ENCODE results near the gene STEAP4.

The STEAP4 gene

GRCh38 chr7:88306590-88307048 is at the start of gene STEAP4:
STEAP4 (minus strand) TSS chr7:88306894; CDS start chr7:88284269, 22,625 bp downstream.
- DNase-seq = no peak

- DNase-seq = no peak
Observed at GRCh38 chr7:88355011-88355410, 48.3 kb upstream of the STEAP4 start.

GRCh38 chr7:88350118-88350517 is 43.4 kb upstream of the STEAP4 start:
- DNase-seq = no peak

- no peak for DNase-seq
Observed at GRCh38 chr7:88347517-88347916, 40.8 kb upstream of the STEAP4 start.

GRCh38 chr7:88347090-88347489 is 40.4 kb upstream of the STEAP4 start:
- DNase-seq = no peak

- no peak for DNase-seq
Observed at GRCh38 chr7:88346357-88346756, 39.7 kb upstream of the STEAP4 start.

- no peak for DNase-seq
Observed at GRCh38 chr7:88344956-88345832, 38.5 kb upstream of the STEAP4 start.

GRCh38 chr7:88344271-88344670 is 37.6 kb upstream of the STEAP4 start:
- no peak for DNase-seq

- DNase-seq = no peak
Observed at GRCh38 chr7:88339195-88339922, 32.7 kb upstream of the STEAP4 start.

- no peak for DNase-seq
Observed at GRCh38 chr7:88338503-88338902, 31.8 kb upstream of the STEAP4 start.

- no peak for DNase-seq
Observed at GRCh38 chr7:88337572-88337971, 30.9 kb upstream of the STEAP4 start.

- no peak for DNase-seq
Observed at GRCh38 chr7:88331322-88331721, 24.6 kb upstream of the STEAP4 start.

GRCh38 chr7:88329532-88330463 is 23.1 kb upstream of the STEAP4 start:
- no peak for DNase-seq

GRCh38 chr7:88328787-88329186 is 22.1 kb upstream of the STEAP4 start:
- DNase-seq = no peak

- no peak for DNase-seq
Observed at GRCh38 chr7:88324699-88325098, 18.0 kb upstream of the STEAP4 start.

GRCh38 chr7:88322151-88322550 is 15.5 kb upstream of the STEAP4 start:
- DNase-seq = no peak

GRCh38 chr7:88321694-88322093 is 15.0 kb upstream of the STEAP4 start:
- DNase-seq = no peak

- DNase-seq = no peak
Observed at GRCh38 chr7:88318196-88318595, 11.5 kb upstream of the STEAP4 start.

- DNase-seq = no peak
Observed at GRCh38 chr7:88317422-88317821, 10.7 kb upstream of the STEAP4 start.

- DNase-seq = no peak
Observed at GRCh38 chr7:88316456-88316855, 9.8 kb upstream of the STEAP4 start.

- no peak for DNase-seq
Observed at GRCh38 chr7:88315522-88315921, 8.8 kb upstream of the STEAP4 start.

- DNase-seq = no peak
Observed at GRCh38 chr7:88314061-88314491, 7.4 kb upstream of the STEAP4 start.
